Measurements from ENCODE around the gene IRS2.

Gene IRS2

DNA sequence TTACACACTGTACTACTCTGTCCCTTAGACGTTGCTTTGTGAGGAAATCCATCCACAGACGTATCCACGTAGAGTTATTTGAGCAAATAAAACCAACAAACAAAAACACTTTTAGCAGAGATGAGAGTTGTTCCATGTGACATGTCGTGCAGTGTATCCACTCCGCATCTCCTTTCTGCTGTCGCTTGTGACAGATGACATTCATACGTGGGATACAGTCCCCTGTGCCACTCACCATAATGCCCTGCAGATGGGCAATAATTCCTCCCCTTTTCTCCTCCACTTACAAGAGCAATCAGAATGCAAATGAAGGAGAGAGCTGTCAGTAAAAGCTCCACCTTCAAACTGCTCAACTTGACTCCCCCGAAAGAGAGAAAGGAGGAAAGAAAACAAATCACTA, 26.0 kb downstream of the IRS2 start:
- no peak for DNase-seq (ENCODE audit: low read depth in 1 of 2, low spot score in 1 of 2)

DNA sequence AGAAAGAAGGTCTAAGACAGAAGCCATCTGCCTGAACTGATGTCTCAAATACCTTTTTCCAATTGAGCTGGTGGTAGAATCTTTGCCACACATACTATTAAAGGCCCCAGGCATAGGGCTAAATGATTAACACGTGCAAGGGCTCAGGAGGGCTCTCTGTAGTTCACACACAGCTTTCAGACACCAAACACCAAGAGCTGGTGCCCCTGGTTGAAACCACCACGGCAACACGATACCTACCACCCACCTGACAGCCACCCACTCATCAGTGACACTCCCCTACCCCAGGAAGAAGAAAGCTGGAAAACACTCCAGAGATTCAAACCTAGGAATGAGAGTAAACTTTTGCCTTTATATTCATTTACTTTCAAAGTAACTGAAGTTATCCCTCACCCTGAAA, 26.8 kb downstream of the IRS2 start:
- DNase-seq (ENCODE audit: low read depth in 1 of 2, low spot score in 1 of 2): no peak

DNA sequence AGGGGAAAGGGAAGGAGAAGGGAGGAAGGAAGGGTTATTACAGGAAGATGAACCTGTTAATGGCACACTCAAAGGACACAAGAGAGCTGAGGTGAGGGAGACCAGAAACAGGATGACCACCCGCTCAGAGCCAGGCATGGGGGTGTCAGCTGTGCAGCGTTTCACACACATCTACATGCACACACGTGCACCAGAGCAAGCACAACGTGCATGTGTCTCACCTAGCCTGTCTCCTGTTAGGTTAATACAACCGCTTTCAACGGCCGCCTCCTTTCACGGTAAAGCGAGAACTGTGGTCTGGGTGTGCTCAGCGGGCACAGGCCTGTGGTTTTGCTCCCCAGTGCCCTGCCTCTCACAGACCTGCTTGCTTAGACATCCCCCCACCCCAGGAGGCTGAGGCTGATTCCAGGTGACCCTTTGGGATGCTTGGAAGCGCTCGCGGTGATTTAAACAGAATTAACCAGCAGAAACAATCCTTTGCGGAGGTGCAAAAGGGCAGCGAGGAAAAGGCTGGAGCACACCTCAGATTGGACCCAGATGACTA, 27.4 kb downstream of the IRS2 start:
- no peak for DNase-seq (ENCODE audit: low read depth in 1 of 2, low spot score in 1 of 2)

DNA sequence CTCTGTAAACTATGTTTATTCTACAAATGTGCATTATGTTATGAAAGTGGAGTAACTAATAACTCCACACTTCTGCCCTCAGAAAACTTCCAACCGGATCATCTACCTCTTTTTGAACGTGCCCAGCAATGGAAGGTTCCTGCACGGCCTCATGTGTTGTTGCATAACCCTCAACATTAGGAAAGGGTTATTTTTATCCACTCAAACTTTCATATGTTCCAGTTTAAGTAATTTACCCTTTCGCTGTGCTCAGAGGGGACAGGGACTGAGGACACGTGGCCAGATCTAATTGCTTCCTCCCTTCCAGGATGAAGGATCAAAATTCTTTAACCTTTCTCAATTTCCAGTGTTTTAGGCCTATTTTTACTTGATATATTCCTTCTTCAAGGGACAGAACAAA, 29.6 kb downstream of the IRS2 start:
- DNase-seq (ENCODE audit: low read depth in 1 of 2, low spot score in 1 of 2): no peak

DNA sequence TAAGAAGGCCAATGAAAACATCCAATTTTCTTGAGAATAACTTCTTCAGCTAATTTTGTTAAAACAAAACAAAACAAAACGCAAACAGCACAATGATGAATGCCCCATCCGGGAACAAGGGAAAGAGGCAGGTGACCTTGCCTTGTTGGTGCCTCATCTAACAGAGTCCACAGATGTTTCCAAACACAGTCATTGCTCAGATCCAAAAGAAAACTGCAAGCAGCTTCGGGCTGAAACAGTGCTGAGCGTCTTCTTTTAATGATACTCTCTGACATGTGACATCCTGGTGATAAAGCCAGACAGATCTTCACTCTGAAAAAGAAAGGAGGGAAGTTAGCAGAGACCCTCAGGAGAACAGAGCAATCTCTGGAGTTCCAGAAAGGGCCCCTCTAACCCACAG, 30.4 kb downstream of the IRS2 start:
- DNase-seq (ENCODE audit: low read depth in 1 of 2, low spot score in 1 of 2): no peak

DNA sequence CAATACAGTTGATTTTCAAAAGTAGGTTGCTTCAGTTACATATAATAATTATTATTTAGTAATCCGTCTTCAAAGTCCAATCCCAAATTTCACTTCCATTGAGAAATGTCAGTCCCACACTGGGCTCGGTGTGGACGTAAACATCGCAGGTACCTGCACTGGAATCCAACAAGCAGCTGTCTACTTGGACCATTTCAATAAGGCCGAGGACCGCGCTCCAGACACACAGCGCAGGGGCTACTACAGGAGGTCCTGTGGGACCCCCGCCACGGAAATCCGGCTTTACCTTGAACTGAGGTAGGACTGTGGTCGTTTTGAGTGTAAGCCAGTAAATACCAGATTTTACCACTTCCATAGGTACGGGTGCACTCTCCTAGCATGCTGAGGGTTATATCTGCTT, 30.8 kb downstream of the IRS2 start:
- no peak for DNase-seq (ENCODE audit: low read depth in 1 of 2, low spot score in 1 of 2)

DNA sequence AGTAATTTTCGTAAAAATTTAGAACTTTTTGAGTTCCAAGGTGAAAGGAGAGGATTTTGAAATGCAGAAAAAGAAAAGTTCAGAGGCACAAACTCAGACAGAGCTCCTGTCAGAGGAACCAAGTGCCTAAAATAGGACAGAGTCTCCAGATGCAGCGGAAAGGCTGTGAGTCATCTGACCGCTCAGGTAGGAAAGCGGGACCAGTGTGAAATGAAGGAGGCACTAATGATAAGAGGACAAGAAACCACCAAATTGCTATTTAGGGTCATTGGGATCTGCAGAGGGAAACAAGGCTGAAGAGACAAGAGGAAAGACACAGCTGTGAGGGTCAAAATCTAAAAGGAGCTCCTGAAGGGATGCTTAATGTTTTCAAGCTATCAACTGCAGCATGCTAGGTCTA, 34.9 kb downstream of the IRS2 start:
- DNase-seq (ENCODE audit: low read depth in 1 of 2, low spot score in 1 of 2): no peak

DNA sequence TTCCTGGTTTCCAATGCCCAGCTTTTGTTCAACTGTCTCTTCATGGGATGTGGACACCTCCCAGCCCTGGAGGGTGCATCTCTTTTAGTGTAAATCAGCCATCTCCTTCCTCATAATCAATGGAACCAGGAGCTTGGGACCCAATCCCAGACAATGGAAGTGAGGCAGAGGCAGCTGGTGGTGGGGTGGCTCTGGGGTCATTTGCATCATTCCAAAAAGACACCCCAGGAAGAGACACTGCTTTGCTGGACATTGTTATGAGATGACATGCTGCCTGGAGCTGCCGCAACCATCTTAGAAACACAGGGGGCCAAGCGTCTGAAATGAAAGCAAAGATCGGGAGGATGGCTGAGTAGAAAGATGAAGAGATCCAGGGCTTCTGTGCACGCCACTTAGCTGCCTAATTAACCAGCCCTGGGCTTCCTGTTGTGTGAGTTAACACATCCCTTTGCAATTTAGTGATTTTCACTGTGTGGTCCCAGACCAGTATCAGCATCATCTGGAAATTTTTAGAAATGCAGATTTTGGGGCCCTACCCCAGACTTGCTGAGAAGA, 36.1 kb downstream of the IRS2 start:
- no peak for DNase-seq (ENCODE audit: low read depth in 1 of 2, low spot score in 1 of 2)

DNA sequence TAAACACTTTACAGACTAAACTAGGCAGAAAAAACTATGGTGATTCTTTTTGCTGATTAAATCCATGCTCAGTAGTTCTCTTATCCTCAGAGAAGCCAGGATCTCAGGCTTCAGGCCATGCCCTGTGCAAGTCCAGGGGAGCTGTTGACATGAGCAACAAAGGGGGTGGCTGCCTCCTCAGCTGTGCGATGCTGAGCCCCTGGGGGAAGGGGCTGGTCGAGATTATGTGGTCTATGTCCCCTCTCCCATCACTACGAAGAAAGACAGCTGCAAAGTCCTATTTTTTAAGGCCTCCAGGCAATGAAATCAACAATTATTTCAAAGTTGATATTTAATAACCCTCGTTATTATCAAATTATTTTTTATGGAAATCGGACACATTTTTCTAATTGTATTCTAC, 37.0 kb downstream of the IRS2 start:
- no peak for DNase-seq (ENCODE audit: low read depth in 1 of 2, low spot score in 1 of 2)

DNA sequence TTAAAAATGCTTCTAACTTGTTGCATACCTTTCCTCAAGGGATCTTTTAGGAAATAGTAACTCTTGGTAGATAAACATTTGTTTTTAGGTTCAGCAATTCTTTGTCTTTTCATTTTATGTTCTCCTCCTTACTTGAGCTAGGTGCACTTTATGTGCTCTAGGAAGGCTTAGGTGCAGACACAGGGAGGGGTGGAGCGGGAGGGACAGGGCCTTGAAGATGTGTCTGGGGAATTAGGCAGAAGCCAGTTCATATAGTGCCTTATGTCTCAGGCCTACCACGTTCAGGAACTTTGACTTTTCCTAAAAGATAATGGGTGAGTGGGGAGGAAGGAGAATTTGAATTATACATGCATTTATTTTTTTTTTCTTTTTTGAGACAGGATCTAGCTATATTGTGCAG, 37.7 kb downstream of the IRS2 start:
- DNase-seq (ENCODE audit: low read depth in 1 of 2, low spot score in 1 of 2): no peak

DNA sequence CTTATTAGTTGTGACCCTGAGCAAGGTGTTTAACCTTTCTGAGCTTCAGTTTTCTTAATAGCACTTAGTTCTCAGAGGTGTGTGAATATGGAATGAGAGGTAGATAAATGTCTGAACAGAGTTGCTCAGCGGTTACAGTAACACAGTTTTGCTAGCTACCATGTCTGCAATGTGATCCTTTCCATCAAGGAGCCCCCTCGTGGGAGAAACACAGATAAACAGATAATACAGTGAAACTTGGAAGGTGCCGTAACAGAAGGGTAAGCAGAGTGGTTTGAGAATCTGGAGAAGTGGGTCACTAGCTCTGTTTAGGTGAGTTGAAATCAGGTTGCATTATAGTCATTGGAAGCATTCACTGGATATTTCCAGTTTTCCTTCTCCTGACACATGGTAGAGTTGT, 38.9 kb downstream of the IRS2 start:
- no peak for DNase-seq (ENCODE audit: low read depth in 1 of 2, low spot score in 1 of 2)

DNA sequence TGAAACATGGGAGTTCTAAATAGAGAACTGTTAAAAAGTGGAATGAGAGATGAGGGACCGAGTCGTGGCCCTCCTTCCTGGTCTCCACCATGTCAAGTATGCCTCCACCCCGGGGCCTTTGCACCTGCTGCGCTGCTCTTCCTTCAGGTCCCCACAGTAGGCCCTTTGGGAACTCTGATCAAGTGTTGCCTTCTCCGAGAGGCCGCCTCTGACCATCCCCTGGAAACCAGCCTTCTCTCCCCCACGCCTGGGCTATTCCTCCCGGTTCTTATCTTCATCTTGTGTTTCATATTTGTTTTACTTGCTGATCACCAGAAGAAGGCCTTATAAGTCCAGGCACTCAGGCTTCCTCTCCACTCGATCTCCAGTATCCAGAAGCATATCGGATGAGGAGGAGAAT, 40.0 kb downstream of the IRS2 start:
- DNase-seq (ENCODE audit: low read depth in 1 of 2, low spot score in 1 of 2): no peak

DNA sequence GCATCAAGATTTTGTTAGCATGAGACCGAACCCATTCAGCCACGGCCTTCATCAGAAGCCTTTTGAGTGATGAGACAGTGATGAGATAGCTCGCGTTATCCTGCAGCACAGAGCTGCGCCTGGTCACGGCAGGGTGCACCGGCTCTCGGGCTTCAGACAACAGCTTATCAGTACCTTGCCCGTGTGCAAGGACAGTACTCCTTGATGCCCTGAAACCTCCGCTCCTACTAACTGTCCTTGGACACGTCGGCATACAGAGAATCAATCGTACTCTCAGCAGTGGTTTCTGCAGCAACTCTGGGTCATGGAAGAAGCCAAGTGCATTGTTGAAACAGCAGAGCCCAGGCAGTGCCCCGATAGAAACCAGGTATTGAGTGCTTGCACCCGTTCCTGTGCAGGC, 40.7 kb downstream of the IRS2 start:
- DNase-seq (ENCODE audit: low read depth in 1 of 2, low spot score in 1 of 2): no peak

DNA sequence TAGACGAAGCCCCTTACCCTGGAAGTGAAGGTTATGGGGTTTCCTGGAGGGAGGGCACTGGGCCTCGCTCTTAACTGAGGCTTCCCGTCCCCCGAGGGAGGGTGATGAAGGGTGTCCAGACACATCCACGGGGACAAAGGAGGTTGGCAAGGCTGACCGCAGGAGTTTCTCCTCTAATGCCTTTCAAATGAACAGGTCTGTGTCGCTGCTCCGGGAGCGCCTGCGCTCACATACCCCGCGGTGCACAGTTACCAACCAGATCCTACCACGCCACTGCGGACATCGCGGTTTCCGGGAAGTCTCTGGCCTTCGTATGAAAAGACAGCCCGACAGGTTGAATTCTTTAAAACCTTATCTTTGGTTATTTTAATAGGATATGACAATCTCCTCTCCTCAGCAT, 41.3 kb downstream of the IRS2 start:
- DNase-seq (ENCODE audit: low read depth in 1 of 2, low spot score in 1 of 2): no peak

DNA sequence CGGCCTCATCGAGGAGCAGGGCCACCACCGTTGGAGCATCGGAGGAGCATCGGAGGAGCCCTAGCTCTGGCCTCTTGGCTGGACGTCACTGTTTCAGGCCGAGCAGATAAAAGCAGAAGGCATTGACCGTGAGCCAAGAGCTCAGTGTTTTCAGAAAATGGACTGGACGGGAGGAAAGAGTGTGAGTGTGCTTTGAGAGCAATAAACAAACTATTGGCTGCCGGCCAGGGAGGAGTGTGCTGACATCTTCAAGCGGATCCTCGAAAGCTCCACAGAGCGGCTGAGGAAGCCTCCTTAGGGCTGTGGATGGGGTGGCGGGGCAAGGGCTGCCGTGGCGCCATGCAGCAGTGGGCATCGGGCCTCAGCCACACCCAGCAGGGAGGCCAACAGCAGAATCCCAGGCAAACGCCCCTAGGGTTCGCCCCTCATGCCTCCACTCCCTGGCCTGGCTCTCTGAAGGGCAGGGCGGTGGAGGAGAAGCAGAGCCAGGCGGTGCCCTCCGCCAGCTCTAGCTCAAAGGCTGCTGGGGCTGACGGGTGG, 41.8 kb downstream of the IRS2 start:
- no peak for DNase-seq (ENCODE audit: low read depth in 1 of 2, low spot score in 1 of 2)

DNA sequence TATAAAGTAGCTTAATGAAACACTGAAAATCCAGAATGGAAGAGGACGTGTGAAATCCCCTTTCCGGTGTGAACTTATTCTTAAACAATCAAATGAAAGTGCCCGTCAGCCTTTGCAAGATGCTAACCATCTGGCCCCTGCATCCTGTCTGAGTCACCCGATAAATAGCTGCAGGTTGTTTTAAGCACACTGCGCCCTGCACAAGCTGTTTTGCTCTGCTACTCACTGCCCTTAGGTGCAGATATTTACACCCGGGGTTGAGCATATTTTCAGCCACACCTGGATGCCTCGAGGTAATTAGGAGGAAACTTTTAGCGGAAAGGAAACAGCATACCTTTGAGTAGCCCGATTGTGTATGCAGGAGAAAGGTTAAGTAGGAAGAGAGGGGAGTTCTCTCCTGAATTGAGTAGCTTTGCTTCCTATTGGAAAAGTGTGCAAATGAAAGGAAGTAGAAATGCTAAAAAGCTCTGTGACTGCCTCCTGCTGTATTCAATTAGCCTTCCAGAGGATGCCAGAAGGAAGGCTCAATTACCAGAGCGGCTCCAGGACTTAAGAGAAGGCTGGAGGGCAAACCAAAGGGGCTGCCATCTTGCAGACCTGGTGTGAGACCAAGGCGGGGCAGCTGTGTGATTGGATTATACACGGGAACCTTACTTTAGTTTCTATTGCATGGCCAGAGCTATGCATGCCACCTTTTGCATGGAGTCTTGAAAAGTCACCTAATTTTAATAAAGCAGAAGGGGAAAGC, 42.5 kb downstream of the IRS2 start:
- DNase-seq (ENCODE audit: low read depth in 1 of 2, low spot score in 1 of 2): no peak

DNA sequence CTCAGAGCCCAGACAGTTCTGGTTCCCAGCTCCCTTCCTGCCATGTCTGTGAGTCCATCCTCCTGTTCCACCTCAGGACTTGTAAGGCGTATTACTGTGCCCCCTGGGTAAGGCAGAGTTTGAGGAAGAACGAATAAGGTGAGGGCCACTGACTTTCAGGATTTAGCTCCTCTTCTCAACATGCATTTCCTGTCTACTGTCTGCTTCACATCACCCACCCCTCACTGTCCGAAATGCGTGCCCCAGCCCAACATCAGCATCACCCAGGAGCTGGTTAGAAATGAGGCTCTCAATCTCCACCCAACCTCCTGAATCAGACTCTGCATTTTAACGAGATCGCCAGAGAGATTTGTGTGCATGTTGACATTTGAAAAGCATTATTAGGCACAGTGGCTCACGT, 44.4 kb downstream of the IRS2 start:
- DNase-seq (ENCODE audit: low read depth in 1 of 2, low spot score in 1 of 2): no peak

DNA sequence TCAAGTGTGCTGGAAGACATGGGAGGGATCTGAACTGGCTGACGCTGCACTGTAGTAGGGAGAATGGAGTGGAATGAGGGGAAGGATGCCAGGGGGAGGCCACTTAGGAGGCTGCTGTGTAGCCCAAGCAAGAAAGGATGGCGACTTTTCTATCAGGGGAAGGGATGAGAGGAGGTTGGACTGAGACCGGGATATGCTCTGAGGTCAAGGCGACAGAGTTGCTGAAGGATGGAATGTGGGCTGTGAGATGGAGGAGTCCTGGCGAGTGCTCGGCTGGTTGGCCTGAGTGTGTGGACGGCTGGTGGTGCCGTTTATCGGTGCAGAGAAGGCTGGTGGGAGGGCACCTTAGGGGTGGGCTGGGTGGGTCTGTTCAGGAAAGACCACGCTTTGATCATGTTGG, 45.7 kb downstream of the IRS2 start:
- no peak for DNase-seq (ENCODE audit: low read depth in 1 of 2, low spot score in 1 of 2)

DNA sequence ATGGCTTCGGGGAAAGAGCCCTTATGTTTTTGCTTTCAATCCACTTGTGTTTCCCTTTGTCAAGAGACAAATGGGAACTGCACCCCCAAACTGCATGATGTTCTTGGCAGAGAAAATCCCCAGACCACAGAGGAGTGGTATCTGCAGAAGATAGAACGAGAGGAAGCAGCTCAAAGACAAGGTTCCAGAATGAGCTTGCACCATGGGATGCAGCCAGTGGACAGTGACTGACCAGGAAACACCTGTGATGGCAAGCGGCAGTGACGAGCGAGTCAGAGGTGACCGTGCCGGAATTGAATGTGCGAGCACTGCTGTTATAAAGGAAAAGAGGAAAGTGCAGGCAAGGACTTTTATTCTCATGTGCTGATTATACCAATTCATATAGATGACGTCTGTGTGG, 46.3 kb downstream of the IRS2 start:
- DNase-seq (ENCODE audit: low read depth in 1 of 2, low spot score in 1 of 2): no peak

DNA sequence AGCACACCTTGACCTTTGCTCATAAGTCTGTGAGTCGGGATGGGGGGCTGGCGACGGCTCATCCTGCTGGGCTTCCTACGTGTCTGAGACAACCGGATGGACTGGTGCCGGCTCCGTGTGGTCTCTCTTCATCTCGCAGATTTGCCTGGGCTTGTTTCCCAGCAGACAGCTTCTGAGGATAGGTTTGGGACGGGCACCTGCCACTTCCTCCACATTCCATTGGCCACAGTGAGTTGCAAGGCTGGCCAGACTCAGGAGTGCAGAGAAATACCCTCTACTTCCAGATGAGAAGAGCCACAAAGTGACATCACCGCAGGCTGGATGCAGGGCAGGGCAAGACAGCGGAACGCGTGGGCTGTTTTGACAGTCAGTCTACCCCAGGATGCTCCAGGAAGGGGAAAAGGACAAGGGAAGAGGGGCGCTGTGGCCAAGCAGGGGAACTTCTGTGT, 48.1 kb downstream of the IRS2 start:
- DNase-seq (ENCODE audit: low read depth in 1 of 2, low spot score in 1 of 2): no peak

DNA sequence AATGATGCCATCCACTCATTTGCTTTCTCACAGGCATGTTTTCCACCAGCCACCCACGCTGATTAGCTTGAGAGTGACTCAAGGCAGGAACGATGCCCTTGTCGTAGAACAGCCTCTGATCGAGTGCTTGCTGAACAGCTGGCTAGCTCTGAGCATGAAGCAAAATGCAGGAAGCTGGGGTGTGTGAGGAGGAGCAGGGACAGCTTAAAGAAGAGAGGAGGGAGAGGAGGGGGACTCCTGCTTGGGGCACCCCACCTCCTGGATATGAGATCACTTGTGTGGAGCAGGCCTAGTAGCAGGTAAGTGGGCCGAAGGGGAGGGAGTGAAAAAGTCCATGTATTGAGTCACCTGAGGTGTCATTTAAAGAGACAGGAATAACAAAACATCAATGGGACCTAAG, 48.8 kb downstream of the IRS2 start:
- no peak for DNase-seq (ENCODE audit: low read depth in 1 of 2, low spot score in 1 of 2)

DNA sequence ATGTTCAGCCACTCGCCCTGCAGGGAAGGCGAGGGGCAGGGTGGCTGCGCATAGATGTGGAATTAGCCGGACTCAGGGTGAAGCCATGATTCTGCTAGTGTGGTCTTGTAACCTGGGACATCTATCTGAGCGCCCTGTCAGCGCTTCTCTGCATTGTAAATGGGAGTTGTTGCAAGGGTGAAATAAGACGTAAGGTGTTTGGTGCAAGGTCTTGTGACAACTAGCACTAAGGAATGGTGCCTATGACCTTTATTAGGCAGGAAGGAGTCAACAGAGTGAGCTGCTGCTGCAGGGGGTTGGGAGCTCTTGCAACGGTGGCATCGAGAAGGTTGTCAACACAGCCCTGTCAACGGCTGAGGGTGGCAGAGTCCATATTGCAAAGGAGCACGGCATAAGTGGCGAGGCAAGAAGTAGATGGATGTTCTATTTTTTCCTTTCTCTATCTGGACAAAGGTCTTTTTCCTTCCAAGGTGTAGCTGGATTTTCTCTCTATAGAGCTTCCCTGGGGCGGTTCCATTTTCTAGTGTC, 49.3 kb downstream of the IRS2 start:
- no peak for DNase-seq (ENCODE audit: low read depth in 1 of 2, low spot score in 1 of 2)

Data from stimulated activated CD4-positive, alpha-beta T cell treated with anti-CD3 and anti-CD28 coated beads, Interleukin-15, amount 100 ng/mL, for 1 hour (primary cell).